Ovary (tissue), 3 donors: Measurements from ENCODE around the gene ANO7.

Source experiments
- CTCF ChIP-seq, 3 donors: fragments of 450-650 bp in 2 of 3; fragments of 200-600 bp in 1 of 3; IDR thresholded peaks; one replicate each; pipeline versions ENCODE4 v1.5.1 to v1.8.0; 2016 to 2022; ENCODE audit warnings: antibody characterized with exemption in 3 of 3, mild to moderate bottlenecking in 1 of 3
- EP300 ChIP-seq: sonication (generic); formaldehyde crosslinking; IDR thresholded peaks from one replicate; pipeline ENCODE4 v1.6.1; 2017; ENCODE audit warnings: antibody characterized with exemption
- POLR2A ChIP-seq: fragments of 450-650 bp; IDR thresholded peaks from one replicate; pipeline ENCODE4 v1.6.1; 2017; ENCODE audit warnings: antibody characterized with exemption, mild to moderate bottlenecking, moderate library complexity
- donor health status: DM: no; HTN: no; CAD: no.

- TF ChIP-seq CTCF (IDR thresholded peaks at IDR 0.05), result no peak
- TF ChIP-seq POLR2A, result no peak
- TF ChIP-seq EP300, result no peak
These were observed 14.9 kb upstream of the ANO7 start for GRCh38 chr2:241173557-241173956.
